HG02970 (cell line): ENCODE data around the gene AHDC1.

Source experiments
- ATAC-seq: cut with Tn5 transposase; IDR thresholded peaks from one replicate; pipeline ENCODE4 v1.9.1; 2021; ENCODE audit warnings: mild to moderate bottlenecking, moderate library complexity, moderate number of reproducible peaks; ENCODE audit not compliant: unreplicated experiment, low FRiP score

Gene AHDC1

DNA sequence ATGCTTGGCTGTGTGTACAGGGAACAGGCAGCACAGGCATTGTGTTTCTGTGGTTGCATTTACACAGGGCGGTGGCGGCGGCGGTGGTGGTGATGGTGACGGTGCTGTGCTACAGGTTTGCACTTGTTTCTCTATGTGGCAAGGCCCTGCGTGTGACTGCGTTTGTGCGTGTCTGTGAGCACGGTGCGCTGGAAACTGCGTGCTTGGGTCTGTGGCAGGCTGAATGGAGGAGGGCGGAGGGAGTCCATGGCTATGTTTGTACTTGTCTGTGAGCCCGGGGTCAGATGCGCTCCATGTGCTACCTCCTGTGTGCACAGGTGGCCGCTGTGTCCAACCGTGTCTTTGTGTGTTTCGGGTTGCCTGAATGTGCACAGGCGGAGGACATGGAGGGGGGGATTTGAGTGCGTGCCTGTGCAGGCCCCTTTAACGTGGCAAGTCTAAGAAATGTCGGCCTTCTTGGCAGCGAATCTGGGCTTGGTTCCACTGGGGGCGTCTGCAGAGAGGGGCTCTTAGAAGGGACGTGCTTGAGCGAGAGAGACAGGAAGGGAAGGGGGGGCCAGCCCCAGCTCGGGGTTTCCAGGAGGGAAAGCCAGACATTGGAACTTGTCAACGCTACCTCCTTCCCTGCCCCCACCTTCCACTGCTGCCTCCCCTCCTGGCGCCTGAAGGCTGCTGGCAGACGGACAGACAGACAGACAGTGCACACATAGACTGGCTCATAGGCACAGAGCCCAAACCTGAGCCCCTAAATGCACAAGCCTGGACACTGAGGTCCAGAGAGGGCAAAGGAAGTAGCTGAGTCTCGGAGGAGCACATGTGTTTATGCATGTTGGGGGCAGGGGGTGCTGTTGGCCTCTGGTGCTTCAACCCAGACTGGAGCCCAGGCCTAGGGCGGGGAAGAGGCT, 81.3 kb downstream of the AHDC1 start:
- ATAC-seq = no peak

DNA sequence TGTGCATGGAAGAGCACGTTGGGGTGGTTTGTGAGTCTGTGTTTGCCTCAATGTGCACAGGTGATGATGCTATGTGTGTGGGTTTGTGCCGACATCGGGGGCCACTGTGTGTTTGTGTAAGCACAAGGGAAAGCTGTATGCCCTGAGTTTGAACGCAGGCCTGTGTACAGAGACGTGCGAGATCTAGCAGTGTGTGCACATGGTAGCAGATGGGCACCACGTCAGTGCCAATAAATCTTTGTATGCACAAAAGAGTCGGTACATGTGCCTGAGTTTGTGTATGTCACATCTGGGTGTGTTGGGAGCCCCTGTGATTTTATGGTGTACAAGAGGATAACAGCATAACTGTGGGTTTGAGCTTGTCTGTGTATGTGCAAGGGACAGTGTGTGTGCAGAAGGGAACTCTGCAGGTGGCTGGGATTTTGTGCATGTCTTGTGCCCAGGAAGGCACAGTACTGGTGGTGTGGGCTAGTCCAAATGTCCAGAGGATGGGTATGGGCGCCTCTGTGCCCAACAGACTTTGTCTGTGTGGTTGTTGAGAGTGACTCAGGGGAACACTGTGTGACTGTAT, 82.0 kb downstream of the AHDC1 start:
- no peak for ATAC-seq

DNA sequence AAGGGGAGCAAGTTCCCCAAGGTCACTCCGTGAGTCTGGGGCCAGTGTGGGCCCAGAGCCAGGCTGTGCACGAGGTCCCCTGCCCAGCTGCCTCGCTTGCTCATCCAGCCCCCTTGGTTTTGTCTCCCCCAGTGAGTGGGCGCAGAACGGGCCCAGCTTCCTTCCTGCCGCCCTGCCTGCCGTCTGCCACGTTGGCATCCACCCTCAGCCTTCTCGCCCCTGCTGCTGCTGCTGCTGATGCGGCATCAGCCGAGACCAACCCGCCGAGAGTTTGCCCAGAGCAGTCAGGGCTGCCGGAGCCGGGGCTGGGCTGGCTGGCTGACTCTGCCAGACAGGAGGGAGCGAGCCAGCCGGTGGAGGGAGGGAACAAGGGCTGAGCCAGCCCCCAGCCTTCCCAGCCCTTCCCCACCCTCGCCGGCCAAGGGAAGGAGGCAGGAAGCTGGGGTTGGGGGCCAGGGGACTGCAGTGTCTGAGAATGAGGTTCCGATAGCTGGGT, 82.6 kb downstream of the AHDC1 start:
- ATAC-seq = no peak

DNA sequence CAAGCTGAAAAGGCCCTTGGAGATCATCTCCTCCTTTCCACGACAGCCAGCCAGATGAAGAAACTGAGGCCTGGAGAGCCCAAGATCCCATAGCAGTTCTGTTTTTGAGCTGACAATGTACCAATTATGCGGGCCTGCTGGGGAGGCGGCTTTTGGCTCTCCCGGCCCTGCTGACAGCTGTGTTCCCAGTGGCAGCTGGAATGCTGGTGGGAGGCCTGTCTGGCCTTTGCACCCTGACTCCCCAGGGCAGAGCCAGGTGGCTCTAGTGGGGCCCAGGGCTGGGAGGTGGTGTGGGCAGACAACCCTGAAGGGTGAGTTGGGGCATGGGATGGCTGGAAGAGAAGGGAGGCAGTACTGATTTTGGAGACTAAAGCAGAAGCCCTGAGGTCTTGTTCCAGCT, 83.3 kb downstream of the AHDC1 start:
- no peak for ATAC-seq

DNA sequence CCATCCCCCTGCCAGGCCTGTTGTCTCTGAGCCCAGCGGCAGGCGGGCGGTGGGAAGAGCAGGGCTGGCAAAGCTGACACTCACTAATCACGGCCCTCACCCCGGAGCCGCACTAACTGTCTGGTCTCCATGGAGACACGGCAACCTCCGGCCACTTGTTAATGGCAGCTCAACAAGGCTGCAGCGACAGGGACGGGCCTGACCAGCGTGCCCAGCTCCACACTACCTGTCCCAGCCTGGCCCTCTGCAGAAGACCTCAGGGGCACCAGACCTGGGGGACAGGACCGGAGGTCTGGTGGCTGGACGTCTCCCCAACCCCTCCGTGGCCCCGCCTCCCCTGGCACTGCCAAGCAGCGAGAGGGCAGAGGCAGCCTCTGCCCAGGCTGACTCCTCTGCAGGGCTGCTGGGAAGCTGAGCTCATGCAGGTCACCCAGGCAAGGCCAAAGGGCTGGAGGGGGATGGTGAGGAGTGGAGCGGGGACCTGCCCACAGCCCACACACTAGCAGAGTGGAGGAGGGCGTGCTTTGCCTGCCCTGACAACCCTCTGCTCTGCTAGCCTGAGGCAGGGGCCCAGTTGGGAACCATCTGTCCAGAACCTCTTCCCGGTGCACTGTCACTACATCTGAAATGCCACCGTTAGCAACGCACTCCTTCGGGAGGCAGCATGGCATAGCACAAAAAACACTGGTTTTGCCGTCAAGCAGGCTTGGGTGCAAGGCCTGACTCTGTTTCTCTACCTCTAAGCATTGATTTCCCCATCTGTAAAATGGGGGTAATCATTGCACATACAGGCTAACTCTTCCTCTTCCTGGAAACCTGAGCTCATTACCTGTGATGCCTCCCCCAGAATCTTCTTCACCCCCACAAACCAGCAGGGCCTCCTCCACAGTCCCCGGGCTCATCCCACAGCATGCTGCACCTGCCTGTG, 84.3 kb downstream of the AHDC1 start:
- no peak for ATAC-seq

DNA sequence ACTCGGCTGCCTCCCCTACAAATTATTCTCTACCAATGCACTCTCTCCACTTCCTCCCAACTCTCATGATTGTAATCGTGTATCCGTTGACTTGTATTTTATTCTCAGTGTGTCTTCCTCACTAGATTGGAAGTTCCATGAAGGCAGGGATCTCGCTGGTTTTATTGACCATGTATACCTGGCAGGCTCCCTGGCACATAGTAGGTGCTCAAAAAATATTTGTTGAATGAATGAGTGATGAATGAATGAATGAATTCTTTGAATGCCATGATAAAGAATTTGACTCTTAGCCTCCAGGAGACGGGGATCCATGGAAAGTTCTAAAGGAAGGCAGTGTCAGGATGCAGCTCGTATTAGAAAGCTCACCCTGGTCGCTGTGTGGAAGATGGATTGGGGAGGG, 85.1 kb downstream of the AHDC1 start:
- no peak for ATAC-seq

DNA sequence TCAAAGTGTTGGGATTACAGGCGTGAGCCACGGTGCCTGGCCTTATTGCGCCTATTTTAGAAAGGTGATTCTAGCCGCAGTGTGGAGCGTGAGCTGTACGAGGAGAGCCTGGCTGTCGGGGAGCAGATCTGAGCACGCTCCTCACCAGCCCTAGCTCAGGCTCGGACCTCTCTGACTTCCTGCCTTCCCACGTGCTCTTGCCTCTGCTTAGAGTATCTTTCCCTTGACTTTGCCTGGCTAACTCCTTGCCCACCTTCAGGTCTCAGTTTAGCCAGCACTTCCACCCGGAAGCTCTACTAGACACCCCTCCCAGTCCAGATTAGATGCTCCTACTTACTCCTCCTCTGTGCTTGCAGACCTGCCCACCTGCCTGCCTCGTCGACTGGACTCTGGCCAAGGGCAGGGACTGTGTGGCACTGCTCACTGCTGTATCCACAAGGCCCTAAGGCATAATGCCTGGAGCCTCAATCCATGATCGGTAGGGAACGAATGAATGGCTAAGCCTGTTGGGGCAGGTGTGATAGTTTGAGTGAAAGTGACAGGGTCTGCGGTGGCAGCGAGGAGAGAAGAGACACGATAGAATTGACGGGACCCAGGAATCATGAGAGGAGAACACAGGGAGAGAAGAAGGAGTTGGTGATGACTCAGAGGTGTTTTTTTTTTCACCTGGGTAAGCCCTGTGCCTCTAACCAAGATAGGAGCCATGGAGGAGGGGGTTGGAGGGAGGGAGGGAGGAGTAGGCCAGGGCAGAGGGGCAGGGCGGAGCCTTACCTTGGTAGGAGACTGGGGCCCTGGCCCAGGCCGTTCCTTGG, 85.8 kb downstream of the AHDC1 start:
- ATAC-seq = no peak

DNA sequence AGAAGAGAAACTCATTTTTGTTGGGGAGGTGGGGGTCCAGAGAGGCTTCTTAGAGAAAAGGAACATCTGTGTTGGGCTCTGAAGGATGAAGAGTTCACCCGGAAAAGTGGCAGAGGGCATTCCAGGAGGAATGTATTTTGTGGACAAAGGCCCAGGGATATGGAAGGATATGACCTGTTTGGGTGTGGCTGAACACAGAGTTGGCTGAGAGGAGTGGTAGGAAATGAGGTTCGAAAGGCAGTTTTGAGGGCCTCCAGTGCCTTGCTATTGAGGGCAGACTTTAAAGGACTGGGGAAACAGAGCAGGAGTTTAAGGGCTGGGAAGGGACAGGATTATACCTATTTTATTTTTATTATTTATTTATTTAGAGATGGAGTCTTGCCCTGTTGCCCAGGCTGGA, 86.6 kb downstream of the AHDC1 start:
- ATAC-seq = no peak

DNA sequence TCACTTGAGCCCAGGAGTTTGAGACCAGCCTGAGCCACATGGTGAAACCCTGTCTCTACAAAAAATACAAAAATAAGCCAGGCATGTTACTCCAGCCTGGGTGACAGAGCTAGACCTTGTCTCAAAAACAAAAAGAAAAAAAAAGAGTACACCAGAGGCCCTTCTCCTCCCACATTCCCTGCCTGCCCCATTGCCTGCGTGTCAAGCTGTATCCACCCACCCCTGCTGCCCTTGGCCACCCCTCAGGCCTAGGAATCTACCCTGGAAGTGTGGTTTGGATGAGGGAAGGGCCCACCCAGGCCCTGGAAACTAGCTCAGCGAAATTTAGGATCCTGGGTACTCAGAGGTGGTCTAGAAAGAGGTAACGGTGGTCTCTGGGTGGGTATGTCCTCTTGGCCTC, 88.3 kb downstream of the AHDC1 start:
- no peak for ATAC-seq

DNA sequence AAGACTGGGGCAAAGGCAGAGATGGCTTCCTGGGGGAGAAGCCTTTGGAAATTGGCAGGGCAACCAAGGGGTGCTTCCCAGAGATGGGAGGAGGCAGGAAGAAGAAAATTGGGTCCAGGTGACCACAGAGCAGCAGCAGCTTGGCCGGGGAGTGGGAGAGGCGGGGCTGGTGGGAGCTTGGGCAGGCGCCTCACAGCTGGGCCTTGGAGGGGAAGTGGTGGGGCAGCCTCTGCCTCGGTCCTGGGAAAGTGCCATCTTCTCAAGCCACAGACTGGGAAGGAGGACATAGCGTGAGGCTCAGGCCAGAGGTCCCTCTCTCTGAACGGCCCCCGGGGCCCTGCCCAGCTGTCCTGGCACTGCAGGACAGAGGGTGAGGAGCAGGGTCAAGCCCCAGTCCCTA, 90.0 kb downstream of the AHDC1 start:
- no peak for ATAC-seq

DNA sequence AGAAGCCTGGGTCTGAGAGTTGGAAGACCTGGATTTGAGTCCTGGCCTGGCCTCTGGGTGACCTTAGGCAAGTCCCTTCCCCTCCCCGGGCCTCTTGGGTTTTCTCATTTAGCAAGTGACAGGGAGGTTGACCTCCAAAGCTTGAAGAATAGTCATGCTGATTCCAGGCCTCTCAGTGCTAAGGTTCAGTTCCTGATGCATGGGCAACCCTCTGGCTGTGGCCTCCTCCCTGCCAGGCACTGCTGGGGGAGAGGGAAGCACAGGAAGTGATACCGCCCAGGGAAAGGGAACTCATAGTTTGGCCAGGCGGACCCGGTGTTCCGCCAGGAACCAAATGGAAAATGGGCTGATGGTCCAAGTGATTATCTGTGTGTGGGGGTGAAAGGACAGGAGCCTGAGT, 90.4 kb downstream of the AHDC1 start:
- no peak for ATAC-seq

DNA sequence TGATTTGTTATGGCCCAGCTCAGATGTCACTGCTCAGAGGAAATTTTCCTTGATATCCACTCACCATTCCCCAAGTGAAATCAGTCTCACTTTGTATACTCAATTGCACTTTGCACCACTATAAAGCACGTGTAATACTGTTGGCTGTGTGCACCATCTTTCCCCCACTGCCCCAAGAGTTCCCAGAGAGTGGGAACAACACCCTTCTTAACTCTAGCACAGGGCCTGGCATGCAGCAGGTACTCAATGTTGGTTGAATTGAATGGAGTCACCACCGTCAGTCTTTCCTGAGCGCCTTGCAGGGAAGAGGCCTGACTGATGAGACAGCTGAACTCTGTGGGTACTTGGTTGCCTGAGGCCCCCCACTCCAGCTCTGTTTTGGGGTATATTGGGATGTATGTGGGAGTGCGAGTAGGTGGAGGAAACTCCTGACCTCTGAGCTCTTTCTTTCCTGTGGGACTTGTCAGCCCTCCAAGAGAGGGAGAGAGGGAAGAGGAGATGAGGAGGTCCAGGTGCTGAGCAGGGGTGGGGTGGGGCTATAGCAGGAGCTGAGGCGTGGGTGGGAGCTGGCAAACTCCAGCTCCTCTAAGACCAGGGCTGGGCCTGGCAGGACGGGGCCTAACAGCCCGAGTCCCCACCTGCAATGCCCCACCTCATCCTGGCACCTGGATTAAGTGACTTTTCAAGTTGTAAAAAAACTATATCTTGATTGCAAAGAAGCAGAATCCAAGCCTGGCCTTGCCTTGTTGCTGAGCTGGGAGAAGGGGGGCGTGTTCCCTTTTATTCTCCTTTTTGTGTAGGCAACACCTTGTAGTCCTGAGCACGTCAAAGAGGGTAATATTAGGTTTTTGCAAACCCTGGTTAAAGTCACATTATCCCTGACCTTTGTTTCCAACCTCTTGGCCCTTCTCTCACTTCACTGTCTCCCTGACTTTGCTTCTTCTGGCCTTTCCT, 94.5 kb downstream of the AHDC1 start:
- ATAC-seq = no peak

DNA sequence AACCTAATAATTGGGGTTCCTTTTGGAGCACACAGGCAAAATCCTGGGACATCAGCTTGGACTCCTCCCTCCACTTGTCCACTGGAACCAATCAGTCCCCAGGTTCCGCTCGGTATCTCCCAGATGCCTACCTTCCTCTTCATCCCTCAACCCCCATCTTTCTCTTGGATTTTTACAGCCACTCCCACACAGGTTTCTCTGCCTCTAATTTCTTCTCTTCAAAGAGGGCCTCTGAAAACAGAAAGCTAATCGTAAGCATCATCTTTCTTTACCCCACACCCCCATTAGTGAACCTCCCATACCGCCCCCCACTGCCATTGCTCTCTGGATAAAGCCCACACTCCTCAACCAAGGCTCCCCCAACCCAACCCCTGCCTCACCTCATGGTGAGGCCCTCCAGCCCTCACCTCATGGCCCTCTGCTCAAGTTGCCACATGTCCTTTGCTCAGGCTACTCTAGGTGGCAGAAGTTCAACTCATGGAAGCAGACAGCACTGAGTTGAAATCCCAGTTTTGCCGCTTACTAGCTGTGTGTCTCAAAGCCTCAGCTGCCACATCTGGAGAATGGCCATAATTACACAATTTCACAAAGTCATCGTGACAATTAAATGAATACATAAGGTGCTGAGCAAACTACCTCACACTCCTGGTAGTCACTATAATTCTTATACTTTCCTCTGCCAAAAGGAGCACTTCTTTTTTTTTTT, 95.8 kb downstream of the AHDC1 start:
- ATAC-seq = no peak

DNA sequence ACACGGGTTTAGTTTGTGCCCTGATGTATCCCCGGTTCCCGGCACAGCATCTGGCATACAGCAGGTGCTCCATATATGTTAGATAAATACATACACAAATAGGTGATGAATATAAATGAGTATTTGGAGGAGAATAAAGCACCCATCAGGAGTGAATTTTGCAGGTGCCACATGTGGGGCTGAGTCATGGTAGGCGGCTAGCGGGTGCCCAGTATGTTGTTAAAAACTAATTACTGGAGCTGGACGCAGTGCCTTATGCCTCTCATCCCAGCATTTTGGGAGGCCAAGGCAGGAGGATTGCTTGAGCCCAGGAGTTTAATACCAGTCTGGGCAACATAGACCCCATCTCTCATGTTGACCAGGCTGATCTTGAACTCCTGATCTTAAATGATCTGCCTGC, 97.2 kb downstream of the AHDC1 start:
- ATAC-seq = no peak

DNA sequence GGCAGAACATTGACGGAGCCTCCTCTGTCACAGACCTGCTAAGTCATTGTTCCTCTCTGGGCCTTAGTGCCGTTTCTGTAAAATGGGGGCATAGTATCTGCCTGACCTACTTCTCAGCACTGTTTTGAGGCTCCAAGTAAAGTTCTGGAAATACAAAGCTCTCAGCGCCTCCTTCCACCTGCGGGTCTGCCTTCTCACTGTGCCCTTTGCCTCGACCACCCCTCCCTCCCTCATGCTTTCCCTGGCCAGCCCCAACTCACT, 98.6 kb downstream of the AHDC1 start:
- ATAC-seq = no peak

DNA sequence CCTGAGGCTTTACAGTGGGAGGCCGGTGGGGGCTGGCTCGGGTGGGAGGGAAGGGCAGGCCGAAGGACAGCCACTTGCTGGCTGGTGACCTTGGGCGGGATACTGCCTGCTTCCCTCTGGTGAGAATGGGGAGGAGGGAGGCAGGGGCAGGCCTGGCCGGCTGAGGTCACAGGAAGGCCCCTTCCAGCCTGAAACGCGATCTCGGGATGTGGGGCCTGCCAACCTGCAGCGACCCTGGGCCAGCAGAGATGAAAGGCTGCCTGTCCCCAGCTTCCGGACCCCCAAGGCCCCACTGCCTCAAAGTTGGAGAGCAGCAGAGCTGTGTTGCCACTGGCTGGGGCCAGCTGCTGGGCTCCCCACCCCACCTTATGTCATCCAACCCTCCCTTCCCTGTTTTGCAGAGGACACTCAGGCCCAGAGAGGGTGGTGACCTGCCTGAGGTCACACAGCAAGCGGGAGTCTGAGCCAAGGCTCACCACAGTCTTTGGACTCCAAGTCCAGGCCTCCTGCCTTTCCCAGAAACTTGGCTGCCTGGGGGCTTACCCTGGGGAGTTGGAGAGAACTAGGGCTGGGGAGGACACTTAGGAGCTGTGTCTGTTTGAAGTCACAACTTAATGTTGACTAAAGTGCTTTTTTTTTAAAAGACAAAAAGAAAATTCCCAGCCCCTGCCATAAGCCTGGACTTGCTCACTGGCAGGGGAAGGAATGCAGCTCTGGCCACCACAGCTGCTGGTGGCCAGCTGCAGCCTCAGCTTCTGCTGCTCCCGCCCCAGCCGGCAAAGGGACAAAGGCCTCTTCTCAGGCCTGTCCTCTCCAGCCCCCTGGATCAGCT, 99.1 kb downstream of the AHDC1 start:
- ATAC-seq = no peak

DNA sequence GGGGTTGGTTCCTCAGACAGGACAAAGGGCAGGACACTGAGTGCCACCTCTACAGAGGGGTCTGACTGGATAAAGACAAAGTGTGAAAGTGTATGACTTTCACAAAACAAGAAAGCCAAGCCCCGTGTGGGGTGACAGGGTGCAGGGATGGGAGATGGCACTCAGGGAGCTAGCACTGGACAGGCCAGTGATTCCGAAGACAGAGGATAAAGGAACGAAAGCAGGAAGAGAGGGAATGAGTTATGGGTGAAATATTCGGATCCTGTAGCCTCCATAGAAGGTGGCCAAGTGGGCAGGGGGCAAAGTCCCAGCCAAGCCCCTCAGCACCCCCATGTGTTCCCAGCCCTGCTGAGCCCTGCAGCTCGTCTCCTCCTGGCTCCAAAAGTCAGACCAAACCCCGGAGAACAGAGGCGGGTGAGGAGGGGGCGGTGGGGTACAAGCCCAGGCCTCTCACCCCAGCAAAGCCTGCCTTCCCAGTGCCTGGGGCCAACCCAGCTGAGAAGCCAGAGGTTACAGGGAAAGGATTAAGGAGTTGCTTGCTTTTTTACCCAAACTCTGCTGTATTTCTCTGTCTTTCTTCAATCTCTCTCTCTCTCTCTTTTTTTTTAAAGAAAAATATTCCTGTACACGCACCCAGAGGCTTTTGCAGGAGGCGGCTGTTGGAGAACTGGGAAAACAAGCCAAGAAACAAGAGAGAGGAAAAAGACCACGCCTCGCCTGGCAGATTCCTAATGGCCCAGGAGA, 99.9 kb downstream of the AHDC1 start:
- no peak for ATAC-seq
